Pancreas (tissue), 10 donors: ENCODE data around the gene KRT86. TPM values are rescaled to one million over a fixed set of nuclear protein-coding genes. Genes with fewer than 3 reads are reported as not detected.
"Not testable (repeated sequence)": the region's sequence is repeated elsewhere in the genome, so short reads cannot be mapped to it uniquely, and the experiment has no call there.

Experiments used
- ATAC-seq, 4 donors: fragments of 200-7000 bp; cut with Tn5 transposase; one replicate each; pipeline versions ENCODE4 v1.8.0 to v1.9.1; 2020; ENCODE audit warnings: mild to moderate bottlenecking in 4 of 4, moderate library complexity in 4 of 4
- DNase-seq, 6 donors: peaks; one replicate each; pipeline ENCODE4 v3.0.0-alpha.2; 2020
- FAIRE-seq: peaks from 2 replicates; lab custom pipeline; 2012; peaks lifted over from hg19 to GRCh38; lab: Jason Lieb, UNC
- H3K27ac ChIP-seq, 4 donors: fragments of 200-600 bp; sonication (generic); 1 replicate in 3 of 4; 2 replicates in 1 of 4; pipeline versions ENCODE4 v1.5.0 to v1.8.0; 2020
- H3K27me3 ChIP-seq, 4 donors: fragments of 200-600 bp; one replicate each; pipeline ENCODE4 v1.8.0; 2021
- H3K36me3 ChIP-seq, 3 donors: fragments of 200-600 bp; sonication (generic) in 1 of 3; one replicate each; pipeline versions ENCODE4 v1.5.0 to v1.8.0; 2020 to 2021
- H3K4me1 ChIP-seq, 3 donors: fragments of 200-600 bp; one replicate each; pipeline ENCODE4 v1.8.0; 2021
- H3K4me3 ChIP-seq, 4 donors: fragments of 200-600 bp; sonication (generic) in 2 of 4; one replicate each; pipeline versions ENCODE4 v1.5.0 to v1.8.0; 2020 to 2021
- H3K9me3 ChIP-seq, 4 donors: fragments of 200-600 bp; one replicate each; pipeline ENCODE4 v1.8.0; 2021
- WGBS, 2 donors: extraction: QIAGEN DNeasy Blood & Tissue Kit; methylation state at CpG; one replicate each; pipeline ENCODE4 v1.1.7; 2013; 5-methylcytosine and 5-hydroxymethylcytosine counted together
- intact Hi-C, 3 donors: fragments of 100-400 bp; cut with DNase I; formaldehyde crosslinking; loops; one replicate each; pipeline versions ENCODE4 v1.11.1 to v1.14.2; 2022
- polyA plus RNA-seq, 2 donors: library from polyadenylated mRNA; stranded (reverse); fragments of 200-250 nt; gene quantifications; one replicate each; pipeline ENCODE4 v1.2.3, GENCODE V29; 2013
- total RNA-seq, 6 donors: library from RNA; stranded (reverse); fragmentation: NEBNext Ultra II Directional in 4 of 6; extraction: Animal tissue kit (Norgen Biotek cat#: 25700) in 4 of 6; gene quantifications; one replicate each; pipeline versions ENCODE4 v1.2.1 to v1.2.4, GENCODE V29; 2021 to 2023
- TF ChIP-seq, protein P1 (sequence below), 4 donors: fragments of 200-600 bp; sonication (generic) in 3 of 4; IDR thresholded peaks; one replicate each; pipeline versions ENCODE4 v1.5.0 to v1.8.0; 2021; ENCODE audit warnings: antibody characterized with exemption in 4 of 4
- donor health status: healthy with polysubstance abuse.
- donor health status: DM: no; HTN: no; CAD: no; lungs with moderate emphysema.
- donor health status: DM: no; HTN: no; CAD: no.
- donor health status: control.
- donor health status: control.
- donor health status: Bipolar disorder and iron deficiency.
- donor health status: DM: yes; HTN: yes; CAD: no.
- donor health status: DM: no; HTN: no; CAD: no.
- donor health status: DM: no; HTN: no; CAD: no.
- donor health status: DM: yes; HTN: yes; CAD: no.

KRT86 gene
- total and polyA plus RNA-seq, 8 donors, result 0.60 to 3.3 (median 1.8) TPM

DNA sequence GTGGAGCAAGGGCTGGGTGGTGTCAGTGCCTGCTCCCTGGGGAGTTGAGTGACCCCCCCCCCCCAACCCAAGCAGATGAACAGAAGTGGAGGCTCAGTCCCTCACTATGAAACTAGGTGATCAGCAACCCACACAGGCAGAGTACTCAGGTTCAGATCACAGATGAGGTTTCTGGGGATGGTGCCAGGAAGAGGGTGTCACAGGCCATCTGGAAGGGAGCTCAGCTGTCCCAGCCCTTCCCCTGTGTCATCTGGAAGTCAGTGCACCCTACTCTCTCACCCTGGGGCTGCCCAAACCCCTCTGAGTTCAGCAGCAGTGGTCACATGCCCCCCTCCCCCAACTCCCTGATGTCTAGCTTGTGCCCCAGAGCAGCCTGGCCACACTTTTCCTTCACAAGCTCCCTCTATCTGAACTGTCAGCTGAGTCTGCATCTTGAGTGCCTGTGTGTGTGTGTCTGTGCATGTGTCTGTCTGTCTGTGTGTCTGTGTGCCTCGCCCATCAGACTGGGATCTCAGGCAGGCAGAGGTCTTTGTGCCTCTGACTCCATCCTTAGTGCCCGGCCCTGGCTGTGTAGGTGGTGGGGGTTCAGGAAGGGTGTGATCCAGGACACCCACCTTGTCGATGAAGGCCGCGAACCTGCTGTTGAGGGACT is 16.2 kb downstream of the KRT86 start:
- FAIRE-seq, H3K27ac ChIP-seq, DNase-seq, H3K4me1 ChIP-seq, H3K9me3 ChIP-seq, intact Hi-C loops, H3K36me3 ChIP-seq, H3K4me3 ChIP-seq, ATAC-seq, H3K27me3 ChIP-seq: not testable (repeated sequence)
- WGBS, 2 donors, result no CpG with 5 or more reads among the region's 5 CpGs

- Histone ChIP-seq H3K9me3 (no peaks in the 10 kb centered on the region), H3K4me3 (no peak within 1 kb of the TSS), H3K4me1 (no peaks in the 10 kb centered on the region), H3K36me3 (no peaks in the 10 kb centered on the region), H3K27me3 (no peaks in the 10 kb centered on the region), H3K27ac (no peak within 1 kb of the TSS)
- ATAC-seq (no peak), FAIRE-seq (no peak), DNase-seq (peak in 2 of 6 donors; percentile 5 to 21)
- intact Hi-C loops, result no loop called here
- 64 to 65% methylated on average over 24 of the region's 32 CpGs for WGBS, 2 donors
- TF ChIP-seq, protein P1, sequence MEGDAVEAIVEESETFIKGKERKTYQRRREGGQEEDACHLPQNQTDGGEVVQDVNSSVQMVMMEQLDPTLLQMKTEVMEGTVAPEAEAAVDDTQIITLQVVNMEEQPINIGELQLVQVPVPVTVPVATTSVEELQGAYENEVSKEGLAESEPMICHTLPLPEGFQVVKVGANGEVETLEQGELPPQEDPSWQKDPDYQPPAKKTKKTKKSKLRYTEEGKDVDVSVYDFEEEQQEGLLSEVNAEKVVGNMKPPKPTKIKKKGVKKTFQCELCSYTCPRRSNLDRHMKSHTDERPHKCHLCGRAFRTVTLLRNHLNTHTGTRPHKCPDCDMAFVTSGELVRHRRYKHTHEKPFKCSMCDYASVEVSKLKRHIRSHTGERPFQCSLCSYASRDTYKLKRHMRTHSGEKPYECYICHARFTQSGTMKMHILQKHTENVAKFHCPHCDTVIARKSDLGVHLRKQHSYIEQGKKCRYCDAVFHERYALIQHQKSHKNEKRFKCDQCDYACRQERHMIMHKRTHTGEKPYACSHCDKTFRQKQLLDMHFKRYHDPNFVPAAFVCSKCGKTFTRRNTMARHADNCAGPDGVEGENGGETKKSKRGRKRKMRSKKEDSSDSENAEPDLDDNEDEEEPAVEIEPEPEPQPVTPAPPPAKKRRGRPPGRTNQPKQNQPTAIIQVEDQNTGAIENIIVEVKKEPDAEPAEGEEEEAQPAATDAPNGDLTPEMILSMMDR (IDR thresholded peaks at IDR 0.05), result no peak
Measured at GRCh38 chr12:52291267-52291935, 17.0 kb downstream of the KRT86 start, which contains the start of gene KRT81. Gene KRT81 (minus strand): TSS chr12:52291534. CDS start chr12:52291465, 69 bp downstream.

- peak in 1 of 6 donors; percentile 1 for DNase-seq
- intact Hi-C loops, result no loop called here
- FAIRE-seq, result no peak
Measured at GRCh38 chr12:52293926-52294325, 19.5 kb downstream of the KRT86 start.

DNA sequence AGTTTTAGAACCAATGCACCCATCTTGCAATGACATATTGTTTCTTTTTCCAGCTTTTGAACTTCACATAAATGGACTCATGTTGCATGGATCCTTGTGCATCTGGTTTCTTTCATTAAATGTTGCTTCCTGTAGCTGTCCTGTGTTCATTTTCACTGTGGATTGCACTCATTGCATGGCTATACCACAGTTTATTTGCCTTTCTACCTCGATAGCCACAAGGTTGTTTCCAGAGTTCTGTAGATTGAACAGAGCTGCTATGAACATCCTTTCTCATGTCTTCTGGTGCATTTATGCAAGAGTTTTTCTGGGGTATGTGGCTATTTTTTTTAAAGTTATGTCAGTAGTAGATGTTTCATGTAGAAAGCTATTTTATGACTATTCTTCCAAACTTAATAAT is 20.4 kb downstream of the KRT86 start:
- Histone ChIP-seq H3K4me3 (no peak overlapping the region), H3K4me1 (no peaks in the 10 kb centered on the region), H3K27me3 (no peaks in the 10 kb centered on the region), H3K36me3 (no peaks in the 10 kb centered on the region), H3K9me3 (no peaks in the 10 kb centered on the region), H3K27ac (no peak overlapping the region)
- intact Hi-C loops, result no loop called here
- FAIRE-seq (no peak), DNase-seq (no peak), ATAC-seq (no peak)
- TF ChIP-seq, protein P1 (IDR thresholded peaks at IDR 0.05), result no peak
- WGBS, 2 donors, result 36 to 44% methylated on average over 1 of the region's 1 CpG

More at GRCh38 chr12:52293926-52294325, 19.5 kb downstream of the KRT86 start:
- no peak overlapping the region for H3K27ac ChIP-seq
- WGBS, 2 donors, result 85 to 100% methylated on average over 1 of the region's 1 CpG
- ATAC-seq, result no peak
- TF ChIP-seq, protein P1 (IDR thresholded peaks at IDR 0.05), result no peak
- H3K36me3 ChIP-seq, result no peaks in the 10 kb centered on the region
- no peak overlapping the region for H3K4me3 ChIP-seq
- H3K9me3 ChIP-seq, result no peaks in the 10 kb centered on the region
- H3K27me3 ChIP-seq, result no peaks in the 10 kb centered on the region
- H3K4me1 ChIP-seq, result no peaks in the 10 kb centered on the region

- DNase-seq, result peak in 1 of 6 donors; percentile 2
- intact Hi-C loops, result no loop called here
- H3K9me3 ChIP-seq, result no peaks in the 10 kb centered on the region
- 71 to 88% methylated on average over 1 of the region's 1 CpG for WGBS, 2 donors
- no peak for FAIRE-seq
- no peak overlapping the region for H3K27ac ChIP-seq
- no peaks in the 10 kb centered on the region for H3K4me1 ChIP-seq
- no peak overlapping the region for H3K4me3 ChIP-seq
- H3K27me3 ChIP-seq, result no peaks in the 10 kb centered on the region
- TF ChIP-seq, protein P1 (IDR thresholded peaks at IDR 0.05), result no peak
- ATAC-seq, result no peak
- no peaks in the 10 kb centered on the region for H3K36me3 ChIP-seq
Measured at GRCh38 chr12:52295663-52296062, 21.2 kb downstream of the KRT86 start.
